Femur (tissue), 1 donor: ENCODE results near the gene DLG2.

Source experiments
- DNase-seq: peaks from one replicate; pipeline ENCODE4 v3.0.0-alpha.2; 2017

DLG2 gene

GRCh38 chr11:83409476-83409875 lies 2217.7 kb downstream of the DLG2 start:
- no peak for DNase-seq

DNA sequence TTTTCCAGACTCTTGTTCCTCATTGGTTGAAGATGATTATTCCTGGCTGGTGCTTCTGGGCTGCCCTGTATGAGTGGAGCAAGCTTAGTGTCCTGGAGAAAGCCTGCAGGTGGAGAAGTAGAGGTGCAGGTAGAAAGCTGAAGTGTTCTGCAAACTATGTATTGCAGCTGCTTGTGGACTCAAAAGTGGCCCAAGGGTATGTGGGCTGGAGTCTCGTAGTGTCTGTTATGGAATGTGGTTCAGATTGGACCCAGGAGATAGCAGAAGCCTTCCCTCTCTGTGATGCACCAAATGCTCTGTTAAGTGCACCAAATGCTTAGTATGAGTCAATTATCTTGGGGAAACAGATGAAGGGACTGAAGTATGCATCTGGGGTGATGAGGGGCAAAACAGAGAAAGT lies 2218.2 kb downstream of the DLG2 start:
- no peak for DNase-seq
